ENCODE measurements around the gene ERI3. TPM values are rescaled to one million over a fixed set of nuclear protein-coding genes. Genes with fewer than 3 reads are reported as not detected.

The ERI3 gene
- total and polyA plus RNA-seq, 9 of the 15 experiments (the other 6 are each of a cell fraction or from before 2014, with no cell fraction given), result 47.8 to 93.4 (median 67.2) TPM

- intact Hi-C loops (cut with micrococcal nuclease) (no loop called here), in situ Hi-C loops (cut with MboI) (no loop called here)
- ATAC-seq (peak; percentile 34; the same call in 1 of the 3 replicates), DNase-seq (ENCODE audit: extremely low read depth in 1 of 4, low spot score in 3 of 4) (no peak), FAIRE-seq (no peak)
- Histone ChIP-seq H3K27me3 (ENCODE audit: control insufficient read depth in 2 of 2, insufficient read depth in 2 of 2, low read length in 2 of 2) (no peaks in the 10 kb centered on the region), H3K9me1 (ENCODE audit: control insufficient read depth, insufficient read depth, low read length) (no peaks in the 10 kb centered on the region), H3K9me3 (replicated peaks; ENCODE audit: control insufficient read depth, insufficient read depth, low read depth, low read length) (no peaks in the 10 kb centered on the region), H3K4me1 (replicated peaks in 1 of 2; ENCODE audit: control insufficient read depth in 2 of 2, insufficient read depth in 2 of 2, low read length in 2 of 2) (peaks cover 0 to 12% of the 10 kb centered on the region in 2 experiments; a peak in 3 of 5 replicates), H3K4me3 (no peak overlapping the region), H3K4me2 (ENCODE audit: insufficient read depth, low read length) (no peak overlapping the region), H2AFZ (ENCODE audit: low read depth, low read length) (no peak overlapping the region), H3K9ac (ENCODE audit: insufficient read depth in 1 of 2, low read depth in 2 of 2, low read length in 2 of 2) (peak overlapping the region in 1 of 2 experiments; percentile 44; a peak in 2 of 4 replicates), H3K27ac (ENCODE audit: extremely low read depth, low read depth, low read length) (no peak overlapping the region), H3K36me3 (ENCODE audit: control insufficient read depth, insufficient read depth, low read length) (peaks cover 6% of the 10 kb centered on the region; the same call in 2 of the 3 replicates), H4K20me1 (replicated peaks; ENCODE audit: control insufficient read depth, insufficient read depth, low read length) (0 out of 2 replicates have a peak, but pooled peaks cover 6% of the 10 kb centered on the region), H3K79me2 (ENCODE audit: control insufficient read depth, insufficient read depth, low read length) (no peaks in the 10 kb centered on the region)
- ChIA-PET POLR2A (interaction anchor here (0.6 to 2.6 kb wide), 8 partner anchors 10 to 51 kb away, joined by 3 to 12 read pairs (median 4); no protein-coding TSS in a partner anchor), CTCF (ENCODE audit: low intra/inter-chr PET ratio) (no interaction called here)
- 62% methylated on average over 9 of the region's 10 CpGs for WGBS (ENCODE audit: insufficient coverage, low coverage, missing lambda C conversion rate)
- TF ChIP-seq, protein P1, sequence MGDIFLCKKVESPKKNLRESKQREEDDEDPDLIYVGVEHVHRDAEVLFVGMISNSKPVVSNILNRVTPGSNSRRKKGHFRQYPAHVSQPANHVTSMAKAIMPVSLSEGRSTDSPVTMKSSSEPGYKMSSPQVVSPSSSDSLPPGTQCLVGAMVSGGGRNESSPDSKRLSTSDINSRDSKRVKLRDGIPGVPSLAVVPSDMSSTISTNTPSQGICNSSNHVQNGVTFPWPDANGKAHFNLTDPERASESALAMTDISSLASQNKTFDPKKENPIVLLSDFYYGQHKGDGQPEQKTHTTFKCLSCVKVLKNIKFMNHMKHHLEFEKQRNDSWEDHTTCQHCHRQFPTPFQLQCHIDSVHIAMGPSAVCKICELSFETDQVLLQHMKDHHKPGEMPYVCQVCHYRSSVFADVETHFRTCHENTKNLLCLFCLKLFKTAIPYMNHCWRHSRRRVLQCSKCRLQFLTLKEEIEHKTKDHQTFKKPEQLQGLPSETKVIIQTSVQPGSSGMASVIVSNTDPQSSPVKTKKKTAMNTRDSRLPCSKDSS (IDR thresholded peaks at IDR 0.05; ENCODE audit: low read depth, partially characterized antibody), result no peak
- TF ChIP-seq PHF21A (IDR thresholded peaks at IDR 0.05; ENCODE audit: borderline replicate concordance, low read depth) (no peak), NEUROD1 (IDR thresholded peaks at IDR 0.05; ENCODE audit: borderline replicate concordance, low read depth, low read length, partially characterized antibody) (no peak), MCM2 (IDR thresholded peaks at IDR 0.05; ENCODE audit: low read depth) (no peak), PYGO2 (tag; IDR thresholded peaks at IDR 0.05) (no peak), NFE2 (IDR thresholded peaks at IDR 0.05; ENCODE audit: low read depth) (no peak), BDP1 (IDR thresholded peaks at IDR 0.05; ENCODE audit: insufficient read depth, insufficient read length) (no peak), HMBOX1 (IDR thresholded peaks at IDR 0.05) (no peak), BHLHE40 (IDR thresholded peaks at IDR 0.05; ENCODE audit: low read length) (no peak), HDAC6 (IDR thresholded peaks at IDR 0.05; ENCODE audit: low read depth, low read length) (no peak), CSDE1 (IDR thresholded peaks at IDR 0.05) (no peak), ETS1 (conservative IDR thresholded peaks at IDR 0.05; ENCODE audit: control insufficient read depth, low read depth, low read length) (no peak), E2F1 (CRISPR knock-in tag; IDR thresholded peaks at IDR 0.05) (no peak), HNRNPL (IDR thresholded peaks at IDR 0.05; ENCODE audit: low read depth, low read length) (no peak), POLR2AphosphoS5 (IDR thresholded peaks at IDR 0.05; ENCODE audit: control insufficient read depth, insufficient read depth, low read depth, low read length) (no peak), TBL1XR1 (IDR thresholded peaks at IDR 0.05; ENCODE audit: low read length in 2 of 2) (no peak), SIRT6 (IDR thresholded peaks at IDR 0.05; ENCODE audit: low read depth, low read length) (no peak)
- BruUV-seq (replicated peaks), result no TSS peak
Observed at GRCh38 chr1:44256762-44257554, 98.1 kb downstream of the ERI3 start.
